Ectodermal cell (in vitro differentiated cells): ENCODE results near the gene COL18A1.

Source experiments
- H3K27ac ChIP-seq: 2 replicates; pipeline ENCODE4 v1.7.0; 2013; ENCODE audit warnings: mild to moderate bottlenecking, low read depth, low read length; ENCODE audit not compliant: insufficient read depth, poor library complexity, severe bottlenecking
- H3K27me3 ChIP-seq: 2 replicates; pipeline ENCODE4 v1.7.0; 2013; ENCODE audit warnings: mild to moderate bottlenecking, low read length; ENCODE audit not compliant: insufficient read depth, control insufficient read depth, poor library complexity, severe bottlenecking
- H3K36me3 ChIP-seq: one replicate; pipeline ENCODE4 v1.7.0; 2013; ENCODE audit warnings: low read length; ENCODE audit not compliant: control insufficient read depth, insufficient read depth
- H3K4me1 ChIP-seq: one replicate; pipeline ENCODE4 v1.7.0; 2013; ENCODE audit warnings: low read length; ENCODE audit not compliant: control insufficient read depth, insufficient read depth
- H3K4me3 ChIP-seq: 2 replicates; pipeline ENCODE4 v1.7.0; 2013; ENCODE audit warnings: low read depth, low read length, control low read depth; ENCODE audit not compliant: insufficient read depth
- H3K9me3 ChIP-seq: 2 replicates; pipeline ENCODE4 v1.7.0; 2013; ENCODE audit warnings: mild to moderate bottlenecking, low read length, moderate library complexity; ENCODE audit not compliant: control insufficient read depth
- WGBS, 2 experiments: methylation state at CpG; one replicate each; pipeline ENCODE4 v1.1.7; 2013; ENCODE audit warnings: missing lambda C conversion rate in 2 of 2; 5-methylcytosine and 5-hydroxymethylcytosine counted together

The COL18A1 gene

DNA sequence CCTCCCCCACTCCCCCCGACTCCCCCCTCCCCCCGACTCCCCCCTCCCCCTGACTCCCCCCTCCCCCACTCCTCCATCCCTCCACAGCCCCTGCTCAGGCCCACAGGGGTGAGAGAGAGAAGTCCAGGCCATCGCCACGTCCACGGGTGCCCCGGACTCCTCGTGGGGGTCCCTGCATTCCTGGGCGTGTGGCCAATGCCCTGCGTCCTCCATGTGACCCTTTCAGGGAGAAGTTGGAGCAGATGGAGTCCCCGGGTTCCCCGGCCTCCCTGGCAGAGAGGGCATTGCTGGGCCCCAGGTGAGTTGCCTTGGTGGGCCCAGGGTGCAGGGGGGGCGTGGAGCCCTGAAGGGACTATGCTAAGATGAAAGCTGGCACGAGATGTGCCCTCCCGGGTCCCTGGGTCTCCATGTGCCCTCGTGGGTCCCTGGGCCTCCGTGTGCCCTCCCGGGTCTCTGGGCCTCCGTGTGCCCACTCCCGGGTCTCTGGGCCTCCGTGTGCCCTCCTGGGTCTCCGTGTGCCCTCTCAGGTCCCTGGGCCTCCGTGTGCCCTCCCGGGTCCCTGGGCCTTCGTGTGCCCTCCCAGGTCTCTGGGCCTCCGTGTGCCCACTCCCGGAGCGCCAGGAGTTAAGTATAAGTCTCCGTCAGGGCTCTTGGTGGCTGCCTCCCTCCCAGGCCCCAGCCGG is 85.2 kb downstream of the COL18A1 start:
- no peaks in the 10 kb centered on the region for H3K9me3 ChIP-seq
- WGBS, 2 experiments = 94% methylated on average over 27 of the region's 29 CpGs
- peaks cover 17% of the 10 kb centered on the region for H3K4me1 ChIP-seq
- no peak overlapping the region for H3K27ac ChIP-seq
- no peak overlapping the region for H3K4me3 ChIP-seq
- no peaks in the 10 kb centered on the region for H3K36me3 ChIP-seq
- H3K27me3 ChIP-seq = no peaks in the 10 kb centered on the region

DNA sequence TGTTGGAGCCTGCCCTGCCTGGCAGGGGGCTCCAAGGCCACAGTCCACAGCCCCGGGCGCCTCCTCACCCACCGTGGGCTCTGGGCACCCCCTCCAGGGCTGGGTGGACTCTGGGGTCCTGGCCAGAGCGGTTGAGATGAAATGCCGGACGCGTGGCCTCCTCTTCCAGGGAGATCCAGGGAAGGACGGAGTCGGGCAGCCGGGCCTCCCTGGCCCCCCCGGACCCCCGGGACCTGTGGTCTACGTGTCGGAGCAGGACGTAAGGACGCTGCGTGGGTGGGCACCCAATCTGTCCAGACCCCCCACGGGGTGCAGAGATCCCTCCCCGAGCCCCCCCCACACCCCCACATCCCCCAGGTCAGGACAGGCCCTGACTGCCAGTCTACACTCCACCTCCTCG is 86.1 kb downstream of the COL18A1 start:
- Histone ChIP-seq H3K27ac (no peak overlapping the region), H3K4me1 (peaks cover 17% of the 10 kb centered on the region), H3K27me3 (no peaks in the 10 kb centered on the region), H3K4me3 (no peak overlapping the region), H3K36me3 (peaks cover 7% of the 10 kb centered on the region), H3K9me3 (no peaks in the 10 kb centered on the region)
- WGBS, 2 experiments = 96% methylated on average over 19 of the region's 20 CpGs

DNA sequence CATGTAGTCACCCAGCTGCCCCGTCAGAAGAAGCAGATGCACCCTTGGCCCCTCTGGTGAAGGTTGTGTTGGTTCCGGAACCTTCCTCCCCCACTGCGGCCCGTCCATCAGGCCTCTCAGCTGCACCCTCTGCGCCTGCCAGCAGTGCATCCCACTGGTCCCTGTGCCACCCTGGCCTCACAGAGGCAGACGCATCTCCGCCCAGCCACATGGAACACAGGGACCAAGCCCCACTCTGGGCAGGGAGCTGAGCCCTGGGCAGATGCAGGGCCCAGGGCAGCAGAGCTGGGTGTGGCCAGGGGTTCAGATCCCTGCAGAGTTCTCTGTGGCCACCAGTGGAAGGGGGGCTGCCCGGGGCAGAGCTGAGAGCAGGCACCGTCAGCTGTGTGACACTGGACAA is 86.7 kb downstream of the COL18A1 start:
- 89 to 94% methylated on average over 9 of the region's 9 CpGs for WGBS, 2 experiments
- H3K36me3 ChIP-seq = peaks cover 7% of the 10 kb centered on the region

DNA sequence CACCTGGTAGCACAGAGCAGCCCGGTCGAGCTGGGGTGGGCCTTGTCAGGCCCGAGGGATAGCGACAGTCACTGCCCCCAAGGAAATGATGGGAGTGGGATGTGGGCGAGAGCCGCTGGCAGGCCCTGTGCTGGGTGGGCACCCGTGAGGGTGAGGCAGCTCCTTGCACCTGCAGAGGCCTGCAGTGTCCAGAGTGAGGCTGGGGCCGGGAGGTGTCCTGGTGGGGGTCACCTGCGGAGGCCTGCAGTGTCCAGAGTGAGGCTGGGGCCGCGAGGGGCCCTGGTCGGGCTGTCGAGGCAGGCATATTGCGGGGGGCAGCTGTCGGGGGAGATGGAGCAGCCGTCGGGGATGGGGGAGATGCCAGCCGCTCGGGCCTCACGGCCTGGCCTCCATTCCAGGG is 87.8 kb downstream of the COL18A1 start:
- H3K36me3 ChIP-seq = peaks cover 7% of the 10 kb centered on the region
- H3K4me1 ChIP-seq = peaks cover 17% of the 10 kb centered on the region
- H3K4me3 ChIP-seq = no peak overlapping the region
- no peak overlapping the region for H3K27ac ChIP-seq
- WGBS, 2 experiments = 96% methylated on average over 20 of the region's 20 CpGs
- no peaks in the 10 kb centered on the region for H3K9me3 ChIP-seq
- H3K27me3 ChIP-seq = no peaks in the 10 kb centered on the region

More for the DNA sequence above, 86.7 kb downstream of the COL18A1 start:
- no peak overlapping the region for H3K4me3 ChIP-seq
- no peaks in the 10 kb centered on the region for H3K9me3 ChIP-seq
- H3K27me3 ChIP-seq = no peaks in the 10 kb centered on the region
- H3K4me1 ChIP-seq = peaks cover 17% of the 10 kb centered on the region
- H3K27ac ChIP-seq = no peak overlapping the region

DNA sequence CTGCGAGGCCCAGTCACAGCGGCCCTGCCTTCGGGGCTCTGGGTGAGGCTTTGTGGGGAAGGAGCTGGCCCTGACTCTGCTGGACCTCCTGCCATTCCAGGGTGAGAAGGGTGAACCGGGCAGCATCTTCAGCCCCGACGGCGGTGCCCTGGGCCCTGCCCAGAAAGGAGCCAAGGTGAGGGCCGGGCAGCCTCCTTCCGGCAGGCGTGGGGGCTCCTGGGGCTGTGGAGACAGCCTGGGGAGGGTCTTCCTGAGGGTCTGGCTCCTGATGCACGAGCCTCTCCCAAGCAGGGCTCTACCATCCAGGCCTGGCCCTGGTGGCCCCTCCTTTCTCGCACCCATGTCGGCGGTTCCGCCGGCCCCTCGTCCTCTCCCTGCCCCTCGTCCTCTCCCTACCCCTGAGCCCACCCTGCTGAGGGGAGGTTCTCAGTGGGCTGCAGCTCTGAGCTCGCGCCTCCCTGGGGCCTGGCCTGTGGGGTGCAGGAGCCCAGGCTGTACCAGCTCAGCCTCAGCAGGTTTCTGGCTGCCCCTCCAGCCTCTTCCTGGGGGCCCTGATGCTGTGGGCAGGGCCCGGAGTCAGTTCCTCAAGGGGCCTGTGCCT is 88.5 kb downstream of the COL18A1 start:
- Histone ChIP-seq H3K4me3 (no peak overlapping the region), H3K36me3 (peaks cover 7% of the 10 kb centered on the region), H3K9me3 (no peaks in the 10 kb centered on the region), H3K27me3 (no peaks in the 10 kb centered on the region), H3K4me1 (peaks cover 11% of the 10 kb centered on the region), H3K27ac (no peak overlapping the region)
- 94 to 95% methylated on average over 21 of the region's 21 CpGs for whole genome bisulfite sequencing, 2 experiments

DNA sequence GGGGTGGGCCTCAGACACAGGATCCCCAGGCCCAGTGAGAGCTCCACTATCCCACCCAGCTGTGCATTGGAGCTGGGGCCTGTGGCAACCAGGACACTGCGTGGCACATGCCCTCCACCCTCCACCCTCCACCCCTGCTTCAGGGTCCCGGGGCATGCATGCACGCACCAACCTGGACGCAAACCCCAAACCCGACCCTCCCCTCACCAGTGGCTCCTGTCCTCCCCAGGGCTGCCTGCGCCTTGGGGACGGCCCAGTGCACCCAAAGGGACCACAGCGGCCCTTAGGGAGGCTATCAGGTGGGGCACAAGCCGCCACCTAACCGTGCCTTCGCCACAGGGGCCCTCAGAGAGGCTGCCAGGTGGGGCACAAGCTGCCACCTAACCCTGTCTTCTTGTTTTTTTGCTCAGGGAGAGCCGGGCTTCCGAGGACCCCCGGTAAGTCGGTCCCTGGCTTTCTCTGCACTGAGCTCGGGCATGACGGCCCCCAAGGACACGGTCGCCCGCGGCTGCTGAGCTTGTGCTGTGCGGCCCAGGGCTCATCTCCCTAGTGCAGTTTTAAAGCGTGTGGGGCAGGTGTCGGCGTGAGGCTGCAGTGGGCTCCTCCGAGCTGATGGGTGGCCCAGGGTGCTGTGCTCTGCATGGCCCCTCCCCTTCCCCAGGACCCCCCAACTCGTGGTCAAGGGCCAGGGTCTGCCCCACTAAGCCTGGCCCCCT is 89.3 kb downstream of the COL18A1 start:
- WGBS, 2 experiments = 95 to 96% methylated on average over 27 of the region's 27 CpGs
- no peak overlapping the region for H3K27ac ChIP-seq
- H3K27me3 ChIP-seq = no peaks in the 10 kb centered on the region
- H3K9me3 ChIP-seq = no peaks in the 10 kb centered on the region
- H3K36me3 ChIP-seq = peaks cover 7% of the 10 kb centered on the region
- H3K4me3 ChIP-seq = no peak overlapping the region
- peaks cover 3% of the 10 kb centered on the region for H3K4me1 ChIP-seq

DNA sequence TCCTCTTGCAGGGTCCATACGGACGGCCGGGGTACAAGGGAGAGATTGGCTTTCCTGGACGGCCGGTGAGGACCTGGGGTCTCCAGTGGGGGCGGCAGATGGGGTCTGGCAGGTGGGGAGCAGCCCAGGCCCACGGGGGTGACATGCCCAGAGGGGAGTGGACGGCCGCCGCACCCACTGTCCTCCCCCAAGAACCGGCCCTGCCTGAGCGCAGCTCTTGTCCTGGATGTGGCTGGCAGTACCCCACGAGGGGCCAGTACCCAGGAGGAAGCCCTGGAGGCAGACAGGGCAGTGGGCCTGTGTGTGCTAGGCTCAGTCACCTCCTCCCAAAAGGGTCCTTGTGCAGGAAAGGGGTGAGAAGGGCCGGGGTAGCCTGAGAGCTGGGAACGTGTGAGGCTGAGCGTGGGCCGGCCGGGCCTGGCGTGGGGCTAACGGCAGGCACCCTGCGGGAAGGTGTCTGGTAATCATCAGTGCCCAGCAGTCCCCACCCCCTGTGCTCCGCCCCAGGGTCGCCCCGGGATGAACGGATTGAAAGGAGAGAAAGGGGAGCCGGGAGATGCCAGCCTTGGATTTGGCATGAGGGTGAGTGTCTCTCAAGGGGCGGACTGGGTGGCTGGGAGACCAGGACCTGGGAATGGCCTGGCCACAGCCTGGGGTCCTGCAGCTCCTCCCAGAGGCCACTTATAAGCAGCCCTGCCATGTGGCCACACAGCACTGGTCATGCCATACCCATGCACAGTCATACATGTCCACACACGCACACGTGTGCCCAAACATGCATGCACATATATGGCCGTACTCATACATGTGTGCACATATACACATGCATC is 90.1 kb downstream of the COL18A1 start:
- peaks cover 7% of the 10 kb centered on the region for H3K36me3 ChIP-seq
- 92 to 93% methylated on average over 30 of the region's 30 CpGs for WGBS, 2 experiments

DNA sequence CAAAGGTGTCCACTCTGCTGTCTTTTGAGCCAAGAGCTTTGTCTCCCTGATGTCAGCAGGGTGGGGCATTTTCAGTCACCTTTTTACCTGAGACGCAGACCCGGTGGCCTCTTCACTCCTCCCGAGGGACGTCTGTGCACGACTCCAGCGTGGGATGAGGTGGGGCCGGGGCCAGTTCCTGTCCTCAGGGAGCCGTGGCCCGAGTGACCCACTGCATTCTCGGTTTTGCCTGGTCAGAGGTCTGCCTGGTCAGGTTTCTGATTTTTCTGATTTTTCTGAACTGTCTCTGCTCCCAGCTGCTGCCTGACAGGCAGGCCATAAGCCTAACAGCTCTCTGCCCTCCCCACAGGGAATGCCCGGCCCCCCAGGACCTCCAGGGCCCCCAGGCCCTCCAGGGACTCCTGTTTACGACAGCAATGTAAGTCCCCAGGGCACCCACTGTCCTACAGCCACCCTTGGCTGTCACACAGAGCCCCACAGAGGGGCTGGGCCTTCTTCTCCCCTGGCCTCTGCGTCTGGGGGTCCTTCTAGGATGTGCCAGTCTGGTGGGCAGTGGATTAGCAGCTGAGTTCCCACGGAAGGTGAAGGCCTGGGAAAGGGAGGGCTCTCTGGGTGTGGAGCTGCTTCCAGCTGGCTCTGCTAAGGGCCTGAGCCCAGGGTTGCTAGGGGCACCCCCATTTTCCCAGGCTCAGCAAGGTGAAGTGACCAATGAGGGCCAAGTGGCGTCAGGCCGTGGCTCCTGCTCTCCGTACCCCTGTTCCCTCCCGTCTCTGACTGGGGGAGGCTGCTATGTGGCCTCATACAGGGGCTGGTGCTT is 91.4 kb downstream of the COL18A1 start:
- H3K4me3 ChIP-seq = no peak overlapping the region
- peaks cover 7% of the 10 kb centered on the region for H3K36me3 ChIP-seq
- H3K27ac ChIP-seq = no peak overlapping the region
- no peaks in the 10 kb centered on the region for H3K27me3 ChIP-seq
- 94 to 95% methylated on average over 18 of the region's 18 CpGs for WGBS, 2 experiments
- H3K9me3 ChIP-seq = no peaks in the 10 kb centered on the region
- H3K4me1 ChIP-seq = no peaks in the 10 kb centered on the region

More for the DNA sequence above, 90.1 kb downstream of the COL18A1 start:
- no peak overlapping the region for H3K27ac ChIP-seq
- no peaks in the 10 kb centered on the region for H3K4me1 ChIP-seq
- no peaks in the 10 kb centered on the region for H3K9me3 ChIP-seq
- no peaks in the 10 kb centered on the region for H3K27me3 ChIP-seq
- H3K4me3 ChIP-seq = no peak overlapping the region

DNA sequence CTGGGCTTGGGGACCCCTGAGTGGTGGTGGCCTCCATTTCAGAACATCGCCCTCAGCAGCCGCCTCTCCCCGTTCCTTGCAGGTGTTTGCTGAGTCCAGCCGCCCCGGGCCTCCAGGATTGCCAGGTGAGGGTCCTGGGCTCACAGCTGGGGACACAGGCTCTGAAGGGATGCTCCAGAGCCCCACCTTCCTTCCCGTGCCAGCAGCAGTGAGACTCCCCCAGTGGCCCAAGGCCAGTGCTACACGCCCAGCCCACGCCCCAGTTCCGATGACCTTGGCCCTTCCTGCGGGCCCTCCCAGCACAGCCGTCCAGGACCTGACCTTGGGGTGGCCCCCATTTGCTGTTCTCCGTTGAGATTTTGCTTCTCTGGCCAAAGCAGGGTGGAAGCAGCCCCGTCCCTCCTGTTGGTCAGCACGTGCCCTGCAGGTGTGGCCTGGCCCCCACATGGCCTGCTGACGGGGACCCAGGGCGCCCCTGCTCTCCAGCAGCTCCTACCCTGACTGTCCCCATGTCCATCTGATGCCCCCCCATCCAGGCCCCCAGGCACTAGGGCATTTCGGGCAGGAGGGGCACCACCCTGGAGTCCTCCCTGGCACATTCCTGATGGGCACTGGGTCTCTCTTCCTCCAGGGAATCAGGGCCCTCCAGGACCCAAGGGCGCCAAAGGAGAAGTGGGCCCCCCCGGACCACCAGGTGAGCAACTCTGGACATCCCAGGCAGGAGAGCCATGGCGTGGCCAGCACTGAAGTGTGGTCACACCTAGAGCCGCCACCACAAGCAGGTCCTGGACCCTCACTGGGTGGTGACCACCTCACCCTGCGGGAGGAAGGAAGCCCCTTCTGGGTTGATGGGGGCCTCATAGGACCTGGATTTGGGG is 92.2 kb downstream of the COL18A1 start:
- no peaks in the 10 kb centered on the region for H3K4me1 ChIP-seq

More for the DNA sequence above, 92.2 kb downstream of the COL18A1 start:
- WGBS, 2 experiments = 93 to 96% methylated on average over 22 of the region's 22 CpGs
- H3K27ac ChIP-seq = no peak overlapping the region
- no peaks in the 10 kb centered on the region for H3K9me3 ChIP-seq
- H3K27me3 ChIP-seq = no peaks in the 10 kb centered on the region
- H3K36me3 ChIP-seq = peaks cover 7% of the 10 kb centered on the region
- H3K4me3 ChIP-seq = no peak overlapping the region
